Skeletal muscle cell (primary cell): ENCODE measurements around the gene SPATS2.
"Not testable (repeated sequence)": the region's sequence is repeated elsewhere in the genome, so short reads cannot be mapped to it uniquely, and the experiment has no call there.

Source experiments
- DNase-seq: peaks from one replicate; pipeline ENCODE4 v3.0.0-alpha.2; 2010; ENCODE audit warnings: low read depth
- H3K4me3 ChIP-seq: 2 replicates; pipeline ENCODE4 v1.5.1; 2011; ENCODE audit warnings: low read depth, mild to moderate bottlenecking, control low read depth, low read length, moderate library complexity

The SPATS2 gene

DNA sequence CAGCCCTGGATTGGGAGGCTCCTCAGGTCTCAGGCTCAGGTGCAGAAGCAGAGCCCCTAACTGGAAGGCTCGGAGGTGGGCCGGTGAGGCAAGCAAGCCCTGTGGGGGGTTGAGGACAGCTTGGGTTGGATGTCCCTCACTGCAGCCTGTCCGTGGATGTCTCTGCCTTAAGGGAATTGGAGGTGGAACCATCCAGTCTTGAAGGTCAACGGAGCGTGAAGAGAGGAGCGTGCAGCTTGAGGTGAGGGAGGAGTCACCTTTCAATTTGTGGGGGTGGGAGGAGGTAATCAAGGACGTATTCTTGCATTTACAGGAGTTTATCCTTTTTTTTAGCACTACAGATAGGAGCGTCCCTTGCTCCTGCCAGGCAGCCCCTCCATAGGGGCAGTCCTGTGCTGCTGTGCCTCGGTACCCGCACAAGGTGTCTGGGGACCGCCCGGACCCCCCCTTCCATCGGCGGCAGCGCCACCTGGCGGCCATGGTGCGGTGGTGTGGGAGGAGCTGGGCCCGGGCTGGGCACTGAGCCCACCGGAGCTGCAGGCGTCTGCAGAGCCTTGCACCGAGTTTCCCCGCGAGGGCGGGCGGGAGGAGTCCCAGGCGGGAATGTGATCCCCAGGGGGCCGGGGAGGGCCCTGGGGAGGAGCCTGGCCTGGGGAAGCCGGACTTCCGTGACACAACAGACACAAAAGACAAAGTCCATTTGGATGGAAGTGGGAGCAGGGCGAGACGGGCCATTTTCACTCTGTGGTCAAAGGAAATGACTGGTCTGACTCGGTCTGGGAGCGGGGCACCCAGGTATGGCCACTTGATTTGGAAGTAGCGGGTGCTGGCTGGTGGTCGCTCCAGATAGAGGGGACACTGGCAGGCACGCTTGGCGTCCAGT is 19.7 kb upstream of the SPATS2 start:
- H3K4me3 ChIP-seq = peak overlapping the region; percentile 21
- DNase-seq = no peak

DNA sequence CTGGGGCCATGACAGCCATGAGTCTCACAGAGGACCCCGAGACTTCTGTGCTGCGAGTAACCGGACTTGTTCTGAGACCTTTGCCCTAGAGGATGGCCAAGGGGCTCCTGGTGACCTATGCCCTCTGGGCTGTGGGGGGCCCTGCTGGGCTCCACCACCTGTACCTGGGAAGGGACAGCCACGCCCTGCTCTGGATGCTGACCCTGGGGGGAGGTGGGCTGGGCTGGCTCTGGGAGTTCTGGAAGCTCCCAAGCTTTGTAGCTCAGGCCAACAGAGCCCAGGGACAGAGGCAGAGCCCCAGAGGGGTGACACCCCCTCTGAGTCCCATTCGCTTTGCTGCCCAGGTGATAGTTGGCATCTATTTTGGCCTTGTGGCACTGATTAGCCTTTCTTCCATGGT is 18.5 kb upstream of the SPATS2 start:
- no peak for DNase-seq

GRCh38 chr12:49349266-49349665 is 18.0 kb upstream of the SPATS2 start:
- no peak overlapping the region for H3K4me3 ChIP-seq
- no peak for DNase-seq

More for the DNA sequence above, 18.5 kb upstream of the SPATS2 start:
- H3K4me3 ChIP-seq = no peak overlapping the region

- no peak overlapping the region for H3K4me3 ChIP-seq
- no peak for DNase-seq
These were observed 14.9 kb upstream of the SPATS2 start for GRCh38 chr12:49352351-49352750.

GRCh38 chr12:49355913-49356312 is 11.3 kb upstream of the SPATS2 start:
- DNase-seq = no peak
- no peak overlapping the region for H3K4me3 ChIP-seq

GRCh38 chr12:49357103-49357678 is 10.1 kb upstream of the SPATS2 start:
- no peak overlapping the region for H3K4me3 ChIP-seq
- DNase-seq = no peak

DNA sequence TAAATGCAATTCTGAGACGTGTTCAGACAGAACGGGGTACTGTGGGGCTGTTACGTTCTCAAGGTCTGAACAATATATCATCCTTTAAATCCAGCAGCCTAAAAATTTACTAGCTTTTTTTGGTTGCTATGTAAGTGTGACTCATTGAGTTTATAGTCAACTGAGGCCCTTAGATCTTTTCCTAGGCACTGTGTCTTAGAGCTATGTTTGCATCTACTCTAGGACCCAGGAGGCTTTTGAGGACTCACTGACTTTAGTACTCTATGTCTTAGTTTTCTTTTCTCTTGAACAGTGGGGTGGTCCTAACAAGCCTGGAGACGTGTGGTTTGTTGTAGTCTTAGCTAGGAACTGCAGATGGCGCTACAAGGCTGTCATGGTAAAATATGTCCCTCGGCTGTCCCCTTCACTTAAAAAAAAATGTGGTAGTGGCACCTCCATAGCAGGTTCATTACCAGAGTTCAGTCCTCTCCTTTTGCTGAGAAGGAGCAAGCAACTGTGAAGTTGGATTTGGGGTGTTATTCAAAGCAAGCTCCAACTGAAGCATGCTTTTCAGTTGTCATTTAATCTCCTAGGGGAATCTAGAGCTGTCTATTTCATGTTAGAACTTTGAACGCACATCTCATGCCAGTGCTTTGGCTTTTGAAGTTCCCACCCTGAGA is 8.7 kb upstream of the SPATS2 start:
- H3K4me3 ChIP-seq = no peak overlapping the region
- DNase-seq = peak; percentile 47

DNA sequence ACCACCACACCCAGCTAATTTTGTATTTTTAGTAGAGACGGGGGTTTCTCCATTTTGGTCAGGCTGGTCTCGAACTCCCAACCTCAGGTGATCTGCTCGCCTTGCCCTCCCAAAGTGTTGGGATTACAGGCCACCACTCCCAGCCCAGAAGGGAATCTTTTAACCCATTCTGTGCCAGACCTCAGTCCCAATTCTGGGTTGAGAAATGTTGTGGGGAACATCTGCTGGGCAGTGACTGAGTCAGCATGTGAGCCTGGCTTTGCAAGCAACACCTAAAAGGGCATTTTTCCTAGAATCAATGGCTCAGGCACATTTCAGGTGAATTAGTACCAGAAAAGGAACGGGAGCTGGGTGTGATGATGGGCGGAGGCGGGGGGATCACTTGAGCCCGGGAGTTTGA is 7.6 kb upstream of the SPATS2 start:
- no peak overlapping the region for H3K4me3 ChIP-seq
- DNase-seq = no peak

DNA sequence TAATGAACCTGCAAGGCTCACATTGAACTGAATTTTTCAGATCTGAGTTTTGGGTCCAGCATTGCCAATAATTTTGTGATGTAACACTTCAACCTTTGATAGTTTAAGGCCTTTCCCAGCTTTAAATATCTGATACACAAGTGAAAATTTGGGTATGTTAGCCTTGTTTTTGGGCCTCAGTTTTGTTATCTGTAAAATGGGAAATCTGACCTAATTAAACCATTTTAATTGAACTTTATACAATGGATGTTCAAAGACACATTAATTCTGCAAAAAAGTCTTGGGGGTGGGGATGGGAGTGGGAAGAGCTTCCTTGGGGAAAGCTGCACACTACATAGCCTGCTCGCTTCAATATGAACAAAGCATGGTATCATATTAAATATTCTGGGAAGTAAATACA is 5.2 kb upstream of the SPATS2 start:
- H3K4me3 ChIP-seq = no peak overlapping the region
- no peak for DNase-seq

- DNase-seq = peak; percentile 78
- no peak overlapping the region for H3K4me3 ChIP-seq
These were observed 2.3 kb upstream of the SPATS2 start for GRCh38 chr12:49364989-49365388.

GRCh38 chr12:49365542-49365941 is 1.7 kb upstream of the SPATS2 start:
- H3K4me3 ChIP-seq = no peak overlapping the region
- DNase-seq = peak; percentile 74

GRCh38 chr12:49366096-49366651 is 1.1 kb upstream of the SPATS2 start:
- no peak for DNase-seq
- H3K4me3 ChIP-seq = peak overlapping the region; percentile 78

DNA sequence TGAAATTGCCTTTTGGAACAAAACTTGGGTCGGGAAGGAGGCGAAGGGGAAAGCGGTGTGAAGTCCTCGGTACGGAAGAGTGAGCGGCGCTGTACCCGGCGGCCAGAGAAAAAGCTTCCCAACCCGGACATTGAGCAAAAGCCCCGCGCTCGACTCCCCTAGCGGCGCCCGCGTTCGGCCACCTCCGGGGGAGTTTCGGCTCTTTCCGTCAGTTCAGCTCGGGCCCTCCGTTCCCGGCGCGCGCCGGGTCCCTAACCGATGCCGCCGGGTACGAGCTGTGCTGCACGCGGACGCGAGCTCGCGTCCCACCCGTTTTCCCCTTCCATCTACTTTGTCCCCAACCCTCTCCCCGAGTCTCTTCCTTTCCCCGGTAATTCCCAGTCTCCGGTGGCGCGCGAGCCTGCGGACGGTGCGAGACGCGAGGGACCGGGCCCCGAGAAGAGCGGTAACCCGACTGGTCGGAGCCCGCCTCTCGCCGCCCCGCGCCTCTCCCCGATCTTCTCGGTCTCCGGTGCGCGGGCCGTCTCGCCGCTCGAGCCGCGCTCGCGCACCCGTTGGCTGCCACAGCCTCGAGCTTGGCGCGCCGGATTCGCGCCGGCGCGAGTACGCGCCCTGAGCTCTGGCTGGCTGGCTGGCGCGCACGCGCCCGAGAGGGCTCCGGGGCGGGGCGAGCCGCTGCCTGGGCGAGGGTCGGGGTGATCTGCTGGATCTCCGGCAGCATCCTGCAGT is 446 bp upstream of the SPATS2 start:
- peak overlapping the region; percentile 78 for H3K4me3 ChIP-seq
- DNase-seq = peak; percentile 88

GRCh38 chr12:49368240-49368600 is 958 bp downstream of the SPATS2 start:
- peak overlapping the region; percentile 78 for H3K4me3 ChIP-seq

DNA sequence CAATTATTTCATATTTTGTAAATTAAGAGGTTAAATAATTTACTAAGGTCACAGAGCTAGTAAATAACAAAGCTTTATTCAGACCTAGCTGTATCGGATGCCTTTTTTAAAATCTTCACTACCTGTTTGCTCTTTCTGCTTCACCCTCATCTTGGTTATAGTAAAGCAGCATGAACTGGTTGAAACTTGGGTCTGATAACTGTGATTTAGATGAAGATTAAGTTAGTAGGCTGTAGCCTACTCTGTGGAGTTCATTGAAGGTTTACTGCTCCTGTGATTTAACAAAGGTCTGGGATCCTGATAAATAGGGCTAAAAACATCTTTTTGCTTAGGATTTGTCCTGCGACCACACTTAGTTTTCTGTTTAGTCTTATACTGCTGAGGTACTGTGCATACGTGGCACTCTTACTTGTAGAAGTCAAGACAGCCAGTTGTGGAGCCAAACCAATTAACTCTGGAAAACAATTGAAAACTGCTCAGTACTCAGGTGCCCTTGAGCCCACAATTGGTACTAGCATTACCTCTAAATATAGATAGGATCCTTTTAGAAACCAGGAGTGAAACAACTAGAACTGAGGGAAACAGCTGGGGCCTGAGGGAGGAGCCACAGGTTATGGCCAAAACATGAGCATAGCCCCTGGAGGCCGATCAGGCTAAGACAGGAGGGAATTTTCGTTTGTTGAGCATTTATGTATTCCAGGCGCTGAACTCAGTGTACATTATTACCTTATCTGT is 2.3 kb downstream of the SPATS2 start:
- H3K4me3 ChIP-seq = peak overlapping the region; percentile 78

More at GRCh38 chr12:49368240-49368600, 958 bp downstream of the SPATS2 start:
- no peak for DNase-seq

DNA sequence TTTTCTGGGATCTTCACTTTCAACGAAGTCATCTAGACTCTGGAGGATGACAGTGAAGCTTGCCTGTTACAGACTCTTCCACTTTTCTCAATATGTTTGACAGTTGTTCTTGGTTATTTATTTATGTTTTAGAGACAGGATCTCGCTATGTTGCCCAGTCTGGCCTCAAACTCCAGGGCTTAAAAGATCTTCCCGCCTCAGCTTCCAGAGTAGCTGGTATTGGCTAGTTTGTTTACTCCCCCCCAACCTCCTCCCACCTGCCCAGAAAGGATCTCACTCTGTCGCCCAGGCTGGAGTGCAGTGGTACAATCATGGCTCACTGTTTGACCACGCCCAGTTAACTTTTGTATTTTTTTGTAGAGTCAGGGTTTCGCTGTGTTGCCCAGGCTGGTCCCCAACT is 3.3 kb downstream of the SPATS2 start:
- H3K4me3 ChIP-seq = no peak overlapping the region
- DNase-seq = no peak

More for the DNA sequence above, 2.3 kb downstream of the SPATS2 start:
- DNase-seq = no peak

DNA sequence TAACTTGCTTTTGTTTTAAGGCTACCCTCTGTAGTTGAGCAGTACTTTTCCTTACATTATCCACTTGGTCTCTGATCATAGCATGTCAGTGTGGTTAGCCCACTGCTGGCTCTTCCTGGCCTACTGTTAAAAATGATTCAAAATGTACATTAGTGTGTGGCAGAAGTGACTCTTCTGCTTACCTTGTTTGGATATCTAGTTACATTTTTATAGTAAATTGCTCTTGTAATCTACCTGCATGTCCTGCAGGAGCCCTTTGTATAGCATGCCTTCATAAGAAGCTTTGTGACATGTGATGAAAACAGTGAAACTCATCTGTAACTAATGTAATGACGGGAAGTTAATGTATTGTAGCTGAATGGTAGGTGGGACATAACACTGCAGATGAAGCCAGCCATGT is 8.1 kb downstream of the SPATS2 start:
- no peak for DNase-seq
- no peak overlapping the region for H3K4me3 ChIP-seq

DNA sequence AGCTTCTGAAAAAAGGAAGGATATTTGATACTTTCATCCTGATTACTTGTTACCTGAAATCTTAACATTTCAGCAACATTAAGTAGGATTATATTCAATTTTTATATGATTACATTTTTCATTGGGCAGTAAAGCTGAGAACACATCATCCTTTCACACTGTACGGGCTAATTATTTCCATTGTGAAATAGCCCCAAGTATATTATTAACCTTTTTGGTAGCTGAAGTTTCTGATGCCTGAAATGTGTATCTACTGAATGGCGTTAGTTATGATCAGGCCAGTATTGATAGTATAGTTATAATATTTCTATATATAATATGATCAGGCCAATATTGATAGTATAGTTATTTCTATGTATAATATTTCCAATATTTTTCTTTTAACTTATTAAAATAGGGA is 10.1 kb downstream of the SPATS2 start:
- DNase-seq = no peak
- no peak overlapping the region for H3K4me3 ChIP-seq

GRCh38 chr12:49380184-49380583 is 12.9 kb downstream of the SPATS2 start:
- not testable (repeated sequence) for H3K4me3 ChIP-seq, DNase-seq
